CMK (cell line): ENCODE measurements around the gene TMEM214.

Experiments
- DNase-seq: peaks from one replicate; pipeline ENCODE4 v3.0.0-alpha.2; 2010; ENCODE audit warnings: low read depth

TMEM214 gene

GRCh38 chr2:27032495-27033252 is at the start of gene TMEM214:
Gene TMEM214, plus strand, starts transcription at chr2:27032965. Its CDS starts 51 bp downstream, at chr2:27033016.
- peak; percentile 75 for DNase-seq

GRCh38 chr2:26983746-26984145 is 49.0 kb upstream of the TMEM214 start:
- DNase-seq, result no peak

- no peak for DNase-seq
These were observed 47.0 kb upstream of the TMEM214 start for GRCh38 chr2:26985807-26986206.

- DNase-seq, result no peak
These were observed 46.2 kb upstream of the TMEM214 start for GRCh38 chr2:26986576-26986975.

GRCh38 chr2:26988058-26988860 is 44.5 kb upstream of the TMEM214 start:
- DNase-seq, result no peak

- DNase-seq, result no peak
These were observed 43.6 kb upstream of the TMEM214 start for GRCh38 chr2:26989156-26989555.

GRCh38 chr2:26991717-26992116 is 41.0 kb upstream of the TMEM214 start:
- DNase-seq, result no peak

GRCh38 chr2:26993768-26994167 is 39.0 kb upstream of the TMEM214 start:
- DNase-seq, result no peak

- no peak for DNase-seq
These were observed 37.8 kb upstream of the TMEM214 start for GRCh38 chr2:26994983-26995382.

- no peak for DNase-seq
These were observed 35.4 kb upstream of the TMEM214 start for GRCh38 chr2:26997394-26997793.

- no peak for DNase-seq
These were observed 34.4 kb upstream of the TMEM214 start for GRCh38 chr2:26998323-26998722.

GRCh38 chr2:27000228-27000627 is 32.5 kb upstream of the TMEM214 start:
- no peak for DNase-seq

GRCh38 chr2:27000995-27001394 is 31.8 kb upstream of the TMEM214 start:
- no peak for DNase-seq

GRCh38 chr2:27001950-27002349 is 30.8 kb upstream of the TMEM214 start:
- no peak for DNase-seq

- DNase-seq, result no peak
These were observed 29.8 kb upstream of the TMEM214 start for GRCh38 chr2:27003007-27003406.

GRCh38 chr2:27003857-27004256 is 28.9 kb upstream of the TMEM214 start:
- no peak for DNase-seq

GRCh38 chr2:27006602-27007415 is 26.0 kb upstream of the TMEM214 start:
- DNase-seq, result no peak

GRCh38 chr2:27007416-27008374 is 25.1 kb upstream of the TMEM214 start:
- no peak for DNase-seq

- no peak for DNase-seq
These were observed 24.1 kb upstream of the TMEM214 start for GRCh38 chr2:27008678-27009077.

- no peak for DNase-seq
These were observed 23.7 kb upstream of the TMEM214 start for GRCh38 chr2:27009083-27009482.

- DNase-seq, result no peak
These were observed 23.0 kb upstream of the TMEM214 start for GRCh38 chr2:27009716-27010115.
